NCI-H526 treated with DMSO at 0.1 percent for 48 hours (cell line): Measurements from ENCODE around the gene PEX26.
"Not testable (repeated sequence)": the region's sequence is repeated elsewhere in the genome, so short reads cannot be mapped to it uniquely, and the experiment has no call there.

Source experiments
- DNase-seq: peaks from one replicate; lab custom pipeline; 2025; lab: John Stamatoyannopoulos, UW

PEX26 gene

GRCh38 chr22:18119409-18120110 lies 41.8 kb downstream of the PEX26 start:
- DNase-seq, result no peak

GRCh38 chr22:18120857-18121256 lies 43.1 kb downstream of the PEX26 start:
- DNase-seq, result no peak

GRCh38 chr22:18121506-18121905 lies 43.7 kb downstream of the PEX26 start:
- DNase-seq, result no peak

- DNase-seq, result no peak
These were observed 44.3 kb downstream of the PEX26 start for GRCh38 chr22:18121954-18122554.

GRCh38 chr22:18123476-18124025 lies 45.8 kb downstream of the PEX26 start:
- not testable (repeated sequence) for DNase-seq

GRCh38 chr22:18126606-18127005 lies 48.8 kb downstream of the PEX26 start:
- DNase-seq, result no peak

GRCh38 chr22:18130018-18130417 lies 52.2 kb downstream of the PEX26 start:
- no peak for DNase-seq

GRCh38 chr22:18130699-18131429 lies 53.1 kb downstream of the PEX26 start:
- no peak for DNase-seq

GRCh38 chr22:18133452-18133851 lies 55.7 kb downstream of the PEX26 start:
- no peak for DNase-seq

- DNase-seq, result no peak
These were observed 59.0 kb downstream of the PEX26 start for GRCh38 chr22:18136563-18137320.

GRCh38 chr22:18141004-18141403 lies 63.2 kb downstream of the PEX26 start:
- DNase-seq, result not testable (repeated sequence)

- no peak for DNase-seq
These were observed 66.3 kb downstream of the PEX26 start for GRCh38 chr22:18144105-18144504.

- DNase-seq, result no peak
These were observed 68.0 kb downstream of the PEX26 start for GRCh38 chr22:18145676-18146388.

- no peak for DNase-seq
These were observed 68.6 kb downstream of the PEX26 start for GRCh38 chr22:18146389-18146753.

GRCh38 chr22:18147791-18148190 lies 70.0 kb downstream of the PEX26 start:
- no peak for DNase-seq

GRCh38 chr22:18148293-18148965 lies 70.6 kb downstream of the PEX26 start:
- no peak for DNase-seq

GRCh38 chr22:18152519-18152918 lies 74.7 kb downstream of the PEX26 start:
- no peak for DNase-seq

- DNase-seq, result no peak
These were observed 77.1 kb downstream of the PEX26 start for GRCh38 chr22:18154821-18155390.
